ENCODE measurements around the gene LEKR1.
"Not testable (repeated sequence)": the region's sequence is repeated elsewhere in the genome, so short reads cannot be mapped to it uniquely, and the experiment has no call there.

LEKR1 gene

DNA sequence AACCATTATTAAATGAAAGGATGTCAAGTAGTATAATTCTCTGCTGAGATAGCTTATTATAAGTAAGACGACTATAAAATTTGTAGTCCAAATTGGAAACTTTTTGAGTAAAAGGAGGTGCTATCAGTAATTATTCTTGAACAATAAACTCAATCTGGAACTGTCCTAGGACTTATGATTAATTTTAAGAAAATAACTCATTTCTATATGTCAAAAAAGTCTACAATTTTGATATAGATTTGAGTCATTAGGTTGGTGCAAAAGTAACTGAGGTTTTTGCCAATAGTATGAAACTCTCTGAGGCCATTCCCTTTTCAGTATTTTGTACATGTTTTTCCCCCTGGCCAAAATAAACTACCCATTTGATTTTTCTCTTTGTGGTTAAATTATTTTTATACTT is 41.0 kb downstream of the LEKR1 start:
- in situ Hi-C loops (cut with MboI; ENCODE audit: low sequenced_read_pairs, unreplicated experiment), result no loop called here
- TF ChIP-seq, protein P1, sequence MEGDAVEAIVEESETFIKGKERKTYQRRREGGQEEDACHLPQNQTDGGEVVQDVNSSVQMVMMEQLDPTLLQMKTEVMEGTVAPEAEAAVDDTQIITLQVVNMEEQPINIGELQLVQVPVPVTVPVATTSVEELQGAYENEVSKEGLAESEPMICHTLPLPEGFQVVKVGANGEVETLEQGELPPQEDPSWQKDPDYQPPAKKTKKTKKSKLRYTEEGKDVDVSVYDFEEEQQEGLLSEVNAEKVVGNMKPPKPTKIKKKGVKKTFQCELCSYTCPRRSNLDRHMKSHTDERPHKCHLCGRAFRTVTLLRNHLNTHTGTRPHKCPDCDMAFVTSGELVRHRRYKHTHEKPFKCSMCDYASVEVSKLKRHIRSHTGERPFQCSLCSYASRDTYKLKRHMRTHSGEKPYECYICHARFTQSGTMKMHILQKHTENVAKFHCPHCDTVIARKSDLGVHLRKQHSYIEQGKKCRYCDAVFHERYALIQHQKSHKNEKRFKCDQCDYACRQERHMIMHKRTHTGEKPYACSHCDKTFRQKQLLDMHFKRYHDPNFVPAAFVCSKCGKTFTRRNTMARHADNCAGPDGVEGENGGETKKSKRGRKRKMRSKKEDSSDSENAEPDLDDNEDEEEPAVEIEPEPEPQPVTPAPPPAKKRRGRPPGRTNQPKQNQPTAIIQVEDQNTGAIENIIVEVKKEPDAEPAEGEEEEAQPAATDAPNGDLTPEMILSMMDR (IDR thresholded peaks at IDR 0.05; ENCODE audit: borderline replicate concordance, control extremely low read depth, extremely low read depth, insufficient read depth, missing control alignments), result no peak
- DNase-seq (ENCODE audit: low spot score), result no peak

DNA sequence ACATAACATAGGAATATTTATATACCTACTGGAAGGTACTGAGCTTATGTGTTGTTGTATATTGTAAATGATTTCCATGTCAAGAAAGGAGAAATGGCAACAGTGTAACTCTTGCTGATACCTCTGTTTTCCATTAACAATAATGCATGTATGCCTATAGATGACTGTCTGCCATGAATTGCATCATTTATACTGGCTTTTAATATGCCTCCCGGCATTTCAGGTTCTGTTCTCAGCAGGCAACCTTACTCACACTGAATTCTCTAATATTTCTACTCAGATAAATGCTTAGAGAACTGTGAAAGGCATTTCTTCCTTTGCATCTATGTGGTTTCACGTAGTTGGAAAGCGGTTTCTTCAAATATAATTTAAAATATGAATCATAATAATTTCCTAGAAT is 41.8 kb downstream of the LEKR1 start:
- in situ Hi-C loops (cut with MboI; ENCODE audit: low sequenced_read_pairs, unreplicated experiment), result no loop called here
- DNase-seq (ENCODE audit: low spot score), result no peak

DNA sequence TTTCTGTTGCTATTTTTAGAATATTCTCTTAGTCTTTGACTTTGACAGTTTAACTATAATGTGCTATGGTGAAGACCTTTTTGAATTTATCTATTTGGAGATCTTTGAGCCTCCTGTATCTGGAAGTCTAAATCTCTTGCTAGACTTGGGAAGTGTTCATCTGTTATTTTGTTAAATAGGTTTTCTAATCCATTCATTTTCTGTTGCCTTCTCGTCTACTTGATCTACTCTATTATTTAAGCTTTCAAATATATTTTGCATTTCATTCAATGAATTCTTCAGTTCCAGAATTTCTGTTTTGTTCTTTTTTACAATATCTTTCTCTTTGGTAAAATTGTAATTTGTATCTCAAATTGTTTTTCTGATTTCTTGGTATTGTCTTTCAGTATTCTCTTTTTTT is 47.8 kb downstream of the LEKR1 start:
- no peak for DNase-seq (ENCODE audit: low spot score)
- in situ Hi-C loops (cut with MboI; ENCODE audit: low sequenced_read_pairs, unreplicated experiment), result no loop called here
- TF ChIP-seq, protein P1 (IDR thresholded peaks at IDR 0.05; ENCODE audit: borderline replicate concordance, control extremely low read depth, extremely low read depth, insufficient read depth, missing control alignments), result no peak

More for the DNA sequence above, 41.8 kb downstream of the LEKR1 start:
- TF ChIP-seq, protein P1 (IDR thresholded peaks at IDR 0.05; ENCODE audit: borderline replicate concordance, control extremely low read depth, extremely low read depth, insufficient read depth, missing control alignments), result no peak

DNA sequence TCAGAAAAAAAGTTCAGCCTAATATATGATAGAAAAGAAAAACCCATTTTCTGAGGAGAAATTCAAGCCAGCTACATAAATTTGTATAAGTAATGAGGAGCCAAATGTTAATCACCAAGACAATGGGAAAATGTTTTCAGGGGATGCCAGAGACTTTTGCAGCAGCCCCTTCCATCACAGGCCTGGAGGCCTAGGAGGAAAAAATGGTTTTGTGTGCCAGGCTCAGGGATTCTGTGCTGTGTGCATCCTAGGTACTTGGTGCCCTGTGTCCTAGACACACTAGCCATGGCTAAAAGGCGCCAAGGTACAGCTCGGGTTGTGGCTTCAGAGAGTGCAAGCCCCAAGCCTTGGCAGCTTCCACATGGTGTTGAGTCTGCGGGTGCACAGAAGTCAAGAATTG is 53.3 kb downstream of the LEKR1 start:
- DNase-seq (ENCODE audit: low spot score); in situ Hi-C loops (cut with MboI; ENCODE audit: low sequenced_read_pairs, unreplicated experiment): not testable (repeated sequence)

DNA sequence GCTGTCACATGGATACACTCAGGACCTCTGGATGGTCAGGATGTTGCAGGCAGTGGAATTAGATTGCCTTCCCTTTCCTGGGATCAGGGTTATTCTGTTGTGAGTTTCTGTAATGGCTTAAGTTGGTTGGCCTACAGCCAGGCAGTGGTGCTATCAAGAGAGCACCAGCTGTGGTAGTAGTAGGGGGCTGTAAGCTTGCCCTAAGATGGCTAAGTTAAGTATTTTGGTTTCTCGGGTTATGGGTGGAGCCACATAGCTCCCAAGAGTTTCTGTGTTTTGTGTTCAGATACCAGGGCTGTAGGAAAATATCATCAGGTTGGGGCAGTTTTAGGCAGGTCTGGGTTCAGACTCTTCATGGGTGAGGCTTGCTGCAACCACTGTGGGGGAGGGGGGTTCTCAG is 59.6 kb downstream of the LEKR1 start:
- TF ChIP-seq, protein P1 (IDR thresholded peaks at IDR 0.05; ENCODE audit: borderline replicate concordance, control extremely low read depth, extremely low read depth, insufficient read depth, missing control alignments), result no peak
- in situ Hi-C loops (cut with MboI; ENCODE audit: low sequenced_read_pairs, unreplicated experiment), result no loop called here
- no peak for DNase-seq (ENCODE audit: low spot score)

DNA sequence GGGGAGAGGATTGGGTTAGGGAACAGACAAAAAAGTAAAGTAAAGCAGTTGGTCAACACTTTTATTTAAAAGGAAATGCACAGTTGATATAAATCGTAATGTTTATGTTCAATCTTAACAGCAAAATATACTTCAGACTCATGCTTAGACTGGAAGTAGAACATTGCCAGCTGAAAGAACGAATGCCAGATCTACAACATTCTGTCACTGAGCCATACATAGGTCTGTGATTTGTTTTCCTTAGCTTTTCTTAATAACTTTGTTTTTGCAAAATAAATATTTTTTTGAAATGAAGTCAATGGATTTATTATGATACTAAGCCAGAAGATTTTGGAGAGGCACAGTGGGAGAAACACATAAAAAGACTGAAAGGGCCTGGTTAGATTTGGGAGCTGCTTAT is 62.0 kb downstream of the LEKR1 start:
- TF ChIP-seq, protein P1 (IDR thresholded peaks at IDR 0.05; ENCODE audit: borderline replicate concordance, control extremely low read depth, extremely low read depth, insufficient read depth, missing control alignments), result no peak
- in situ Hi-C loops (cut with MboI; ENCODE audit: low sequenced_read_pairs, unreplicated experiment), result no loop called here
- no peak for DNase-seq (ENCODE audit: low spot score)

DNA sequence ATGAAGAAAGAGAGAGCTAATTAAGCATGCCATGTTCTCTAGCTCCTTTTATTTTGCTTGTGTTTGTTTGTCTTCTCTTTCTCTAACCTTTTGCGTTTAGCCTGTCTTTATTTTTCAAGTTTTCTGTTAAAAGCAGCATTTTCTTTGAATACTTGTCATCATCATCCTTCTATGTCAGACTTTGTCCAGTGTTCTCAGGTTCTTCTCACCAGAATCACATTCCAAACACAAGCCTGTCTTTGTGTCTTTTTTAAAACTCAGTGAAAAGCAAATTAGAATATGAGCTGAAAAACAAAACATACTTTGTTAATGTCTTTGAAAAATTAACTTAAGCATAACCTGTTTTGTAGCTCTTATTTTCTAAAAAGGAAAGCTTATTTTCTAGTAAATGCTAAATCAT is 62.4 kb downstream of the LEKR1 start:
- in situ Hi-C loops (cut with MboI; ENCODE audit: low sequenced_read_pairs, unreplicated experiment), result no loop called here
- TF ChIP-seq, protein P1 (IDR thresholded peaks at IDR 0.05; ENCODE audit: borderline replicate concordance, control extremely low read depth, extremely low read depth, insufficient read depth, missing control alignments), result no peak
- no peak for DNase-seq (ENCODE audit: low spot score)
